Stomach smooth muscle (tissue), 2 donors: Measurements from ENCODE around the gene PARD6A.

Source experiments
- H3K27ac ChIP-seq: one replicate; pipeline ENCODE4 v1.7.0; 2013; ENCODE audit warnings: mild to moderate bottlenecking, low read length, inconsistent platforms
- H3K27me3 ChIP-seq, 2 donors: one replicate each; pipeline ENCODE4 v1.7.0; 2013; ENCODE audit warnings: low read length in 2 of 2; ENCODE audit not compliant: insufficient read depth in 2 of 2, control insufficient read depth in 1 of 2
- H3K36me3 ChIP-seq, 2 donors: one replicate each; pipeline ENCODE4 v1.7.0; 2013; ENCODE audit warnings: low read length in 2 of 2; ENCODE audit not compliant: control insufficient read depth in 2 of 2, insufficient read depth in 2 of 2
- H3K4me1 ChIP-seq: one replicate; pipeline ENCODE4 v1.7.0; 2013; ENCODE audit warnings: low read length; ENCODE audit not compliant: control insufficient read depth, insufficient read depth
- H3K4me3 ChIP-seq, 2 donors: one replicate each; pipeline ENCODE4 v1.7.0; 2013; ENCODE audit warnings: low read length in 2 of 2
- H3K9ac ChIP-seq, 2 donors: one replicate each; pipeline ENCODE4 v1.7.0; 2013; ENCODE audit warnings: low read length in 2 of 2, mild to moderate bottlenecking in 1 of 2
- H3K9me3 ChIP-seq, 2 donors: one replicate each; pipeline ENCODE4 v1.7.0; 2013; ENCODE audit warnings: low read length in 2 of 2; ENCODE audit not compliant: control insufficient read depth in 2 of 2
- donor health status: healthy.
- donor health status: Pancreatic carcinoma.

The PARD6A gene

DNA sequence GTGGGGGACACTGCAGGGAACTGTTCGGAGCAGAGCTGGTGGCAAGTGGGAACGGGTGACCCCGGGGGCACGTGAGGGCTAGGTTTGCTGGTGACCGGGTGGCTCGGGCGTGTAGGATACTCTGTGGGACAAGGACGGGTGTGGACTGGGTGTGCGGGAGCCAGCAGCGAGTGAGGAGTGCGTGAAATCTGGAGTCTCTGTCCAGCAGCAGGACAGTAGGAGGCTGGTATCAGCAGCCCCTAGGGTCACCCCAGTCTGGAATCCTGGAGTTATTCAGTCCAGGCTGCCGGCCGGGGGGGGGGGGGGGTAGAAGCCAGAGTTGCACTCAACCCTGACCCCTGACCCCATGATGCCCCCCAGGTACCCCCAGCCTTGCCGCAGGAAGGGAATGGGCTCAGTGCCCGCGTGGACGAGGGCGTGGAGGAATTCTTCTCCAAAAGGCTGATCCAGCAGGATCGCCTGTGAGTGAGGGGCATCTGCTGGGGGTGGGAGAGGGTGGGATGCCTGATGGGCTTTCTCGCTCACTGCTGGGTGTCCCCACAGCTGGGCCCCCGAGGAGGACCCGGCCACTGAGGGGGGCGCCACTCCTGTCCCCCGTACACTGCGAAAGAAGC, 6.9 kb upstream of the PARD6A start:
- no peaks in the 10 kb centered on the region for H3K9me3 ChIP-seq
- peaks cover 32 to 53% of the 10 kb centered on the region in 2 donors for H3K27me3 ChIP-seq
- H3K4me3 ChIP-seq: no peak overlapping the region
- no peak overlapping the region for H3K27ac ChIP-seq
- H3K36me3 ChIP-seq: peaks cover 0 to 7% of the 10 kb centered on the region in 2 donors
- no peak overlapping the region for H3K9ac ChIP-seq
- H3K4me1 ChIP-seq: peaks cover 22% of the 10 kb centered on the region

DNA sequence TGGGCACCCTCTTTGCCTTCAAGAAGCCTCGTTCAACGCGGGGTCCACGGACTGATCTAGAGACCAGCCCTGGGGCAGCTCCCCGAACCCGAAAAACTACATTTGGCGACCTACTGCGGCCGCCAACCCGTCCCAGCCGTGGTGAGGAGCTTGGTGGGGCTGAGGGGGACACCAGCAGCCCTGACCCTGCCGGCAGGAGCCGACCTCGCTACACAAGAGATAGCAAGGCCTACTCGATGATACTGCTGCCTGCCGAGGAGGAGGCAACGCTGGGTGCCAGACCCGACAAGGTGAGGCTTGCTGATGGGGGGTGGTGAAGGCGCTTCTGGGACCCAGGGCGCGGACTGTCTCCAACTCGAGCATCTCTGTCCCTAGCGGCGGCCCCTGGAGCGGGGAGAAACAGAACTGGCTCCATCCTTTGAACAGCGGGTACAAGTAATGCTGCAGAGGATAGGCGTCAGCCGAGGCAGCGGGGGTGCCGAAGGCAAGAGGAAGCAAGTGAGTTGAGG, 6.3 kb upstream of the PARD6A start:
- peaks cover 27 to 47% of the 10 kb centered on the region in 2 donors for H3K27me3 ChIP-seq

DNA sequence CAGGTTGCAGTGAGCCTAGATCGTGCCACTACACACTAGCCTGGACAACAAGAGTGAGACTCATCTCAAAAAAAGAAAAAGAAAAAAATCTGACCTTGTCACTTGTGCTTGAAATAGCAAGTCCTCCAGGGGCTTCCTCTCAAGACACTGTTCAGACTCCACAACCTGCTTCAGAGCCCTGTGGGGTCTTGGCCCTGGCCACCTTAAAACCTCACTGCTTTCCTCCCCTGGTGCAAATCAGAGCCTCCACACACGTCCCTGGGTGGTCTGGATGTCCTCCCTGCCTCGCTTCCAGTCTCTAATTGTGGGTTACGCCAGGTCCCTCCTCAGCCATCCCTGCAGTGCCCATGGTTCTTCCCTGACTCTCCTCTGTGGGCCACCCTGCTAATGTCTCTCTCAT, 5.4 kb upstream of the PARD6A start:
- Histone ChIP-seq H3K9me3 (no peaks in the 10 kb centered on the region), H3K4me3 (no peak overlapping the region), H3K27ac (no peak overlapping the region), H3K27me3 (peaks cover 21 to 40% of the 10 kb centered on the region in 2 donors), H3K9ac (no peak overlapping the region), H3K36me3 (peaks cover 0 to 7% of the 10 kb centered on the region in 2 donors), H3K4me1 (peaks cover 26% of the 10 kb centered on the region)

More for the DNA sequence above, 6.3 kb upstream of the PARD6A start:
- Histone ChIP-seq H3K4me3 (no peak overlapping the region), H3K27ac (no peak overlapping the region), H3K9me3 (no peaks in the 10 kb centered on the region), H3K9ac (no peak overlapping the region), H3K36me3 (peaks cover 0 to 7% of the 10 kb centered on the region in 2 donors), H3K4me1 (peaks cover 27% of the 10 kb centered on the region)

DNA sequence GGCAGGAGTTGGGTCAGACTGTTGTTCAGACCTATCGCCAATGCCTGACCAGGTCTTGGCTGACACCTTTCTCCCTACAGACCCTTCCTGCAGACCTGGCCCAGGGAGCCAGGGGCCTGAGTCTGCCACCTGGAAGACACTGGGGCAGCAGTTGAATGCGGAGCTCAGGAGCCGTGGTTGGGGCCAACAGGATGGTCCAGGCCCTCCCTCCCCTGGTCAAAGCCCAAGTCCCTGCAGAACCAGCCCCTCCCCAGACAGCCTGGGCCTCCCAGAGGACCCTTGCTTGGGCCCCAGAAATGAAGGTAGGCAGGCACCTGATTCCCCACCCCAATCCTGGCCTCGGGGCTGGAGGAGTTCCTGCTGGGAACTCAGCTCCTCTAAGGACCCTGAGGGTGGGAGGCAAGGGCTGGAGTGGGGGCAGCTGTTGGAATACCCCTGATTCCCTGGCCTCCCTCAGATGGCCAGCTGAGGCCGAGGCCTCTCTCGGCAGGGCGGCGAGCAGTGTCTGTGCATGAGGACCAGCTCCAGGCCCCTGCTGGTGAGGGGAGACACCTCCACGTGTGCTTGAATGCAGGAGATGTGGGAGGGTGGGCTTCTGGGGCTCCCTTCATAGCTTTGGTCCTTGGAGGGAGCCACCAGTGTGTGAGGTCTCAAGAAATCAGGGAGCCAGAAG, 4.3 kb upstream of the PARD6A start:
- Histone ChIP-seq H3K4me3 (no peak overlapping the region), H3K27me3 (peaks cover 17 to 29% of the 10 kb centered on the region in 2 donors), H3K4me1 (peaks cover 35% of the 10 kb centered on the region), H3K9me3 (no peaks in the 10 kb centered on the region), H3K27ac (no peak overlapping the region), H3K36me3 (peaks cover 0 to 7% of the 10 kb centered on the region in 2 donors), H3K9ac (no peak overlapping the region)

DNA sequence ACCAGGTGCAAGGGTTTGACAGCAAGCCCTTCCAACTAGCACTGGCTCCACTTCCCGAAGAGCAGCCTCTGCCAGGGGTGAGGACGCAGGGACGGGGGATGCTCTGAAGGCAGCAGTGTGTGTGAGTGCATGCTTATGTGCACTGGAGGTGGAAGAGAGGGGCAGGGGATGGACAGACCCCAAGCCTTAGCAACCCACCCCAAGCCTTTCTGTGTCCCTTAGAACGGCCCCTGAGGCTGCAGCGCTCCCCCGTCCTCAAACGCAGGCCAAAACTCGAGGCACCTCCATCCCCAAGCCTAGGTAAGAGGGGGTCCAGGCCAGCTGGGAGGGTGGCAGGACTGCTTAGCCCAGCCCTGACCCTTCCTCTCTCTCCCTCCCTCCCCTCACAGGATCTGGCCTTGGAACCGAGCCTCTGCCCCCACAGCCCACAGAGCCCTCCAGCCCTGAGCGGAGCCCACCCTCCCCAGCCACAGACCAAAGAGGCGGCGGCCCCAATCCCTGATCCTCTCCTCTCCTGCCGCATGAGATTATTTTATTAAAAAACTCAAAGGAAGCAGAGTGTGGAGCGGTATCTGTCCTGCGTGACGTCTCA, 3.6 kb upstream of the PARD6A start:
- no peaks in the 10 kb centered on the region for H3K9me3 ChIP-seq
- H3K4me3 ChIP-seq: no peak overlapping the region
- peaks cover 11 to 22% of the 10 kb centered on the region in 2 donors for H3K27me3 ChIP-seq
- peaks cover 40% of the 10 kb centered on the region for H3K4me1 ChIP-seq
- H3K27ac ChIP-seq: no peak overlapping the region
- peaks cover 0 to 7% of the 10 kb centered on the region in 2 donors for H3K36me3 ChIP-seq
- no peak overlapping the region for H3K9ac ChIP-seq

DNA sequence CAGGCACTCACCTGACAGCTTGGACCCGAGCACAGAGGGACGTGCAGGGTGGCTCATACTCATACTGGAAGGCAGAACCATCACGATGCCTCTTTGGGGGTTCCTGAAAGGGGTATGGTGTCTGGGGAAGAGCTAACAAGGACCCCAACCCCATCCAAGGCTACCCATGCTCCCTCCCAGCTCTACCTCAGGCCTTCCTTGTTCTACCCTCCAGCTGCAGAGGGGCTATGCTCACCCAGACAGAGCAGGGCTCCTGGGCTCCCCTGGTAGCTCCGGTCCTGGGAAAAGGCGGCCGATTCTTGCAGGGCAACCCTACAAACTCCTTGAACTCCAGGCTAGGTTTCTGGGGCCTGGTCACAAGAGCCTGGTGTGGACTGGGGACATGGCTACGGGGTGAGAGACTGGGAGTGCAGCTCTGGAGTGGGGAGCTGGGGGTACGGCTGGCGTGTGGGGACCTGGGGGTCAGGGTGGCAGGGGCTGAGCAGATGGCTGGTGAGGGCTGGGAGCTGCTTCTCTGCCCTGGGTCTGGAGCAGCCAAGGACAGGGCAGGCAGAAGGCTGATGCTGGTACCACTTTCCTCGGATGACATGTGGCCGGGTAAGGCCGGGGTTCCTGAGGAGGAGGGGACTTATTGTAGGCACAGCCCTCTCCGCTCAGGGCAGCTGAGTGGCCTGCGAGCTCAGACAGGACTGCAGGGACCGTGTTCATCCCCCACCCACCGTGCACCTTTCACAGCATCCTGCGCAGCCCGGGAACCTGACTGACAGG, 2.8 kb upstream of the PARD6A start:
- Histone ChIP-seq H3K27ac (no peak overlapping the region), H3K9ac (no peak overlapping the region), H3K4me3 (no peak overlapping the region), H3K4me1 (peaks cover 36% of the 10 kb centered on the region), H3K9me3 (no peaks in the 10 kb centered on the region), H3K36me3 (peaks cover 5 to 7% of the 10 kb centered on the region in 2 donors), H3K27me3 (peaks cover 7 to 18% of the 10 kb centered on the region in 2 donors)

DNA sequence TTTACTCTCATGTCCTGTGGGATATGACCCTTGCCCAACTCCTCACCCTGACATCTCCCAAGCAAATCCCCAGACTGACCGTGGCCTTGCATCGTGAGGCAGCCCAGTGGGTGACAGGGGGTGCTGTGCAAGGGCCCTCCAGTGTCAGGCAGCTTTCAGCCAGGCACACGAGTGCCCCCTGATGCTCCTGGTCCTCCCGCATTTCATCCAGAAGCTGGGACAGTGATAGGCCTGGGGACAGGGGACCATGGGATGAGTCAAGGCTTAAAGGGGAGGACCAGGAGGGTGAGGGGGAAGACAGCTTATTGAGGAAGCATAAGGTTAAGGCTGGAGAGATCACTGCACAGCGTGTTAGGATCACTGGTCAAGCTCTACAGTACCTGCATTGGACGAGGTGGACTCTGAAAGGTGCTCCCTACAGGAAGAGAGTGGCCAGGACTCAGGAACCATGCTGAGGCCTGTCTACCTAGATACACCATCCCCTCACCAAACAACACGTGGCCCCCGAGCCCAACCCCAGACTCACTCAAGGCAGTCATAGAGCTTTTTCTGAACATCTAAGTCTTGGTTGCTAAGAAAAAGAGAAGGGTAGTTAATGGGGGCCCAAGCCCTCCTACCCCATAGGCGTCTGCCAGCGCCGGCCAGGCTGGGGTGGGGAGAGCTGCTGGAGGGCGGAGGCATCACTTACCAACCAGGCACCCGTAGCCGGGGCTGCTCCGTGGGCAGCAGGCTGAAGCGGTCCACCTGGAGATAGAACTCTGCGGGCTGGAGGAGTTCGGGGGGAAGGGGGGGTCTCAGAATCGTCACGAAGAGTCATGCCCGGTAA, 1.7 kb upstream of the PARD6A start:
- peak overlapping the region; percentile 92 for H3K27ac ChIP-seq
- H3K4me3 ChIP-seq: peak overlapping the region; percentile 81 to 96
- H3K9ac ChIP-seq: peak overlapping the region; percentile 74 to 94
- peaks cover 30% of the 10 kb centered on the region for H3K4me1 ChIP-seq
- peaks cover 7 to 8% of the 10 kb centered on the region in 2 donors for H3K27me3 ChIP-seq
- H3K9me3 ChIP-seq: no peaks in the 10 kb centered on the region
- H3K36me3 ChIP-seq: peaks cover 6 to 16% of the 10 kb centered on the region in 2 donors

DNA sequence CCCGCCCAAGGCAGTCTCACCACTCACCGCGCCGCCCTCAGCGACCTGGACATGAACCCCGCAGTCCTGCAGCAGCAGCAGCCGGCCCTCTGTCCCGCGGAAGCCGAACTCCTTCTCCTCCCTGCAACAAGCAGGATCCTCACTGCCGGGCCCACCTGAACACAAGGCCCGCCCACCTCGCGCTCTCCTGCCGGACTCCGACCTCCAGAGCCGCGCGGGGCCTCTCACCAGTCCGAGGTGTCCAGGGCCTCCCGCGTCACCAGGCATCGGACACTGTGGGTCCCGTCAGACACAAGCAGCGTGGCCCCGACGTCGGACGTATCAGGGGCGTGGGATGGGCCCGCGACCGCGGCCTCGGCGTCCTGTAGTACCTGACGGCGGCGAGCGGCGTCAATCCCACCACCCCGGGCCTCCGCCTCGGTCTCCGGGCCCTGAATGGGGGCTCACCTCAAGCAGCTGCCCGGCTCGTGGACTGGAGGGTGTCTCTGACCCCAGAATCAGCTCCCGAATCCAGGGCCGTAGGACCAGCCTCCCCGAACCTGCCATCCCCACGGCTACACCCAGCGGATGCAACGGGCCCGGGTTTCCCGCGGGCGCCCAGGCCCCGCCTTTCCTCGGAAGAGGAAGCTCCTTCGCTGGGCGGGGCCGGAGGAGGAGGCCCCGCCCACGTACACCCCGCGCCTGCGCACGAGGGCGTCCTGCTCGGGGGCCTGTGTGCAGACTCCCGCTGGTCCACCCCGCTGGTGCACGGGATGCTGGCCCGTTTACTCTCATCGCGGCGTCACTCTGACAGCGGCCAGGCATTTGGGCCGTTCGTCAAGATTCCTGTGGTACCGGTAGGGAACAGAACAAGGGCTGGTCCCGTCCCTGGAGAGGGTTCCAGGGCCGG, 841 bp upstream of the PARD6A start, which contains the start of gene ACD:
TSS of gene ACD (minus strand) at position 586 of the 889 bp plus-strand sequence. CDS start at position 546, 40 bp downstream.
- peak within 1 kb of the TSS; percentile 74 to 94 for H3K9ac ChIP-seq
- peaks cover 0 to under 1% of the 10 kb centered on the region in 2 donors for H3K27me3 ChIP-seq
- peaks cover 30% of the 10 kb centered on the region for H3K4me1 ChIP-seq
- H3K4me3 ChIP-seq: peak within 1 kb of the TSS; percentile 81 to 96
- H3K27ac ChIP-seq: peak within 1 kb of the TSS; percentile 92
- peaks cover 8 to 20% of the 10 kb centered on the region in 2 donors for H3K36me3 ChIP-seq
- H3K9me3 ChIP-seq: no peaks in the 10 kb centered on the region

DNA sequence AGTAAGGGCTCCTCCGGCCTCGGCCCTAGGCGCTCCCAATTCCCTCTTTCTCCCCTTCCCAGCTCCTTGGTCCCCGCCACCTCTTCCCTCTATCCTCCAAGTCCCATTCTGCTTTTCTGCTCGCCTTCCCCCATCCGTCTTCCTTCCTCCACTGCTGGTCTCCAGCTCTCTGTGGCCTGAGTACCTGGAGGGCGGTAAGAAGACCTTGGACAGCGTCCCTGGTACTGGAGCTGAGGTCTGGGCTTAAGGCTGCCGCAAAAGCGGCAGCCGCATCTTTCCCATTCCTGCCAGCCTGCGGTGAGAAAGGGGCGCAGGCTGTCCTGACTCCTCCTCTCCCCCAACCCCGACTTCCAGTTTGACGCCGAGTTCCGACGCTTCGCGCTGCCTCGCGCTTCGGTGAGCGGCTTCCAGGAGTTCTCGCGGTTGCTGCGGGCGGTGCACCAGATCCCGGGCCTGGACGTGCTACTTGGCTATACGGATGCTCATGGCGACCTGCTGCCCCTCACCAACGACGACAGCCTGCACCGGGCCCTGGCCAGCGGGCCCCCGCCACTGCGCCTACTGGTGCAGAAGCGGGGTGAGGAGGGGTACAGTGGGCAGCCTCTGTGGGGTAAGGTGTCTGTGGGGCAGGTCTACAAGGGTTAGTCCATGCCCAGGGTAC, 471 bp downstream of the PARD6A start:
- peaks cover 8 to 20% of the 10 kb centered on the region in 2 donors for H3K36me3 ChIP-seq
- H3K4me1 ChIP-seq: peaks cover 37% of the 10 kb centered on the region
- no peaks in the 10 kb centered on the region for H3K9me3 ChIP-seq
- H3K27me3 ChIP-seq: no peaks in the 10 kb centered on the region
- H3K4me3 ChIP-seq: peak overlapping the region; percentile 37 to 96
- H3K27ac ChIP-seq: peak overlapping the region; percentile 83
- peak overlapping the region; percentile 36 to 62 for H3K9ac ChIP-seq
